K562 (cell line): ENCODE measurements around the gene DGAT2. TPM values are rescaled to one million over a fixed set of nuclear protein-coding genes. Genes with fewer than 3 reads are reported as not detected.

Experiments used
- ATAC-seq: fragments of 200-7000 bp; cut with Tn5 transposase; 3 replicates; pipeline ENCODE4 v1.9.1; 2020; ENCODE audit warnings: moderate library complexity
- BruUV-seq: library from RNA; stranded (reverse); fragments of 400-500 nt; replicated peaks from 2 replicates; lab custom pipeline; 2021; lab: Mats Ljungman, UMichigan
- CTCF ChIA-PET: fragments of 300-600 bp; formaldehyde crosslinking; extraction: SDS; loops from one replicate; lab custom pipeline; 2021; ENCODE audit warnings: low intra/inter-chr PET ratio; lab: Yijun Ruan, JAX
- POLR2A ChIA-PET: fragments of 300-600, 350-650 bp; sonication (Branson Sonifier 250); formaldehyde crosslinking; extraction: SDS; loops from one replicate; lab custom pipeline; 2021; ENCODE audit warnings: antibody characterized with exemption, inconsistent platforms; lab: Yijun Ruan, JAX
- DNase-seq, 4 experiments: peaks; one replicate each; pipeline versions ENCODE4 v3.0.0 to v3.0.0-alpha.2; 2011 to 2018; ENCODE audit warnings: low spot score in 3 of 4, mixed read lengths in 3 of 4; ENCODE audit errors: extremely low read depth in 1 of 4
- FAIRE-seq: peaks from 2 replicates; lab custom pipeline; 2011; peaks lifted over from hg19 to GRCh38; lab: Jason Lieb, UNC
- H2AFZ ChIP-seq: 2 replicates; pipeline ENCODE4 v1.6.0; 2011; ENCODE audit warnings: low read depth, low read length, control low read depth, inconsistent platforms
- H3K27ac ChIP-seq: fragments of 200-600 bp; 3 replicates; pipeline ENCODE4 v1.8.0; 2011; ENCODE audit warnings: low read depth, mild to moderate bottlenecking, control low read depth, inconsistent platforms, low read length, moderate library complexity, mixed read lengths; ENCODE audit errors: extremely low read depth
- H3K27me3 ChIP-seq, 2 experiments: fragments of 300-600 bp in 1 of 2; 2 replicates in 1 of 2; 3 replicates in 1 of 2; pipeline versions ENCODE4 v1.6.0 to v1.8.0; 2011; ENCODE audit warnings: inconsistent platforms in 2 of 2, low read length in 2 of 2, mild to moderate bottlenecking in 1 of 2, mixed read lengths in 1 of 2, moderate library complexity in 1 of 2; ENCODE audit not compliant: control insufficient read depth in 2 of 2, insufficient read depth in 2 of 2
- H3K36me3 ChIP-seq: fragments of 300-600 bp; 3 replicates; pipeline ENCODE4 v1.8.0; 2011; ENCODE audit warnings: mild to moderate bottlenecking, low read length, inconsistent platforms; ENCODE audit not compliant: control insufficient read depth, insufficient read depth
- H3K4me1 ChIP-seq, 2 experiments: fragments of 200-600 bp in 1 of 2; replicated peaks in 1 of 2; 2 replicates in 1 of 2; 3 replicates in 1 of 2; pipeline versions ENCODE4 v1.5.1 to v1.8.0; 2011; ENCODE audit warnings: inconsistent platforms in 2 of 2, low read length in 2 of 2, mild to moderate bottlenecking in 1 of 2, mixed read lengths in 1 of 2, moderate library complexity in 1 of 2; ENCODE audit not compliant: control insufficient read depth in 2 of 2, insufficient read depth in 2 of 2
- H3K4me2 ChIP-seq: 2 replicates; pipeline ENCODE4 v1.6.1; 2011; ENCODE audit warnings: low read length, control low read depth, inconsistent platforms, mixed read lengths; ENCODE audit not compliant: insufficient read depth
- H3K4me3 ChIP-seq: fragments of 200-600 bp; sonication (generic), shearing (Covaris generic); 2 replicates; pipeline ENCODE4 v1.5.1; 2016; ENCODE audit warnings: control low read depth, inconsistent platforms
- H3K79me2 ChIP-seq: fragments of 200-600 bp; 3 replicates; pipeline ENCODE4 v1.8.0; 2011; ENCODE audit warnings: low read length, inconsistent platforms; ENCODE audit not compliant: control insufficient read depth, insufficient read depth
- H3K9ac ChIP-seq, 2 experiments: 2 replicates each; pipeline versions ENCODE4 v1.6.0 to v1.6.1; 2011; ENCODE audit warnings: low read depth in 2 of 2, low read length in 2 of 2, control low read depth in 1 of 2, inconsistent platforms in 1 of 2, mild to moderate bottlenecking in 1 of 2, mixed read lengths in 1 of 2; ENCODE audit not compliant: insufficient read depth in 1 of 2
- H3K9me1 ChIP-seq: one replicate; pipeline ENCODE4 v1.6.0; 2011; ENCODE audit warnings: inconsistent platforms, mild to moderate bottlenecking, low read length, moderate library complexity; ENCODE audit not compliant: control insufficient read depth, insufficient read depth
- H3K9me3 ChIP-seq: replicated peaks from 2 replicates; pipeline ENCODE4 v1.5.1; 2011; ENCODE audit warnings: low read depth, low read length, inconsistent platforms; ENCODE audit not compliant: control insufficient read depth, insufficient read depth
- H4K20me1 ChIP-seq: replicated peaks from 2 replicates; pipeline ENCODE4 v1.6.1; 2011; ENCODE audit warnings: low read length, inconsistent platforms, mixed read lengths; ENCODE audit not compliant: control insufficient read depth, insufficient read depth
- BRF2 ChIP-seq: IDR thresholded peaks from 3 replicates; pipeline ENCODE4 v1.6.1; 2011; ENCODE audit warnings: borderline replicate concordance, mild to moderate bottlenecking; ENCODE audit not compliant: insufficient read length, insufficient read depth
- CUX1 ChIP-seq: fragments of 200-800 bp; sonication (Bioruptor generic); IDR thresholded peaks from 2 replicates; pipeline ENCODE4 v1.6.1; 2016; ENCODE audit warnings: missing genetic modification characterization, missing compliant biosample characterization
- E2F8 ChIP-seq: fragments of 450-650 bp; IDR thresholded peaks from 2 replicates; pipeline ENCODE4 v1.7.1; 2018; ENCODE audit warnings: mild to moderate bottlenecking, low read depth; ENCODE audit not compliant: partially characterized antibody
- FOXA3 ChIP-seq, 2 experiments: fragments of 450-650 bp in 1 of 2; sonication (generic) in 1 of 2; formaldehyde crosslinking; IDR thresholded peaks in 1 of 2; conservative IDR thresholded peaks in 1 of 2; 2 replicates each; pipeline versions ENCODE4 v1.4.0 to v1.8.0; 2020 to 2022; ENCODE audit warnings: mild to moderate bottlenecking in 2 of 2, missing genetic modification reagents in 1 of 2
- HOXB6 ChIP-seq: fragments of 250-450 bp; sonication (Bioruptor Pico); IDR thresholded peaks from 2 replicates; pipeline ENCODE4 v1.5.1; 2022; ENCODE audit warnings: mild to moderate bottlenecking, borderline replicate concordance
- MEF2A ChIP-seq: IDR thresholded peaks from 2 replicates; pipeline ENCODE4 v1.6.1; 2011; ENCODE audit warnings: low read depth, mild to moderate bottlenecking, low read length, moderate library complexity; ENCODE audit not compliant: control insufficient read depth
- RBM17 ChIP-seq: fragments of 200-400 bp; formaldehyde crosslinking; IDR thresholded peaks from 2 replicates; pipeline ENCODE4 v1.6.1; 2017; ENCODE audit warnings: low read depth, mild to moderate bottlenecking, low read length, borderline replicate concordance
- SNRNP70 ChIP-seq: fragments of 200-400 bp; formaldehyde crosslinking; optimal IDR thresholded peaks from 2 replicates; pipeline ENCODE3; 2017; ENCODE audit warnings: low read depth, low read length
- ZKSCAN1 ChIP-seq: fragments of 150-350 bp; IDR thresholded peaks from 2 replicates; pipeline ENCODE4 v1.6.1; 2016; ENCODE audit warnings: low read depth, low read length
- WGBS: fragments of 100-300 bp; shearing (Covaris generic); methylation state at CpG from one replicate; pipeline ENCODE4 v1.1.6; 2016; ENCODE audit warnings: low coverage, mixed read lengths; ENCODE audit not compliant: insufficient coverage; ENCODE audit errors: missing lambda C conversion rate; 5-methylcytosine and 5-hydroxymethylcytosine counted together
- in situ Hi-C: fragments of 300-500 bp; cut with MboI; formaldehyde crosslinking; loops from 4 replicates; pipeline ENCODE4 v1.15.0; 2018; ENCODE audit warnings: inconsistent platforms, mixed read lengths
- intact Hi-C: fragments of 100-400 bp; cut with micrococcal nuclease; formaldehyde crosslinking; loops from 2 replicates; pipeline ENCODE4 v1.14.2; 2022
- polyA plus RNA-seq, 8 experiments: library from polyadenylated mRNA; depleted of rRNA in 4 of 8; stranded (reverse) in 5 of 8; unstranded in 3 of 8; fragments of >200 nt; fragmentation: Nextera tagmentation in 2 of 8; fragmentation: Illumina TruSeq in 1 of 8; extraction: Ambion mirVana in 2 of 8; extraction: Trizol in 1 of 8; gene quantifications; 2 replicates each; pipeline versions ENCODE4 v1.2.1 to v1.2.3, GENCODE V29; 2011 to 2014; ENCODE audit warnings: inconsistent platforms in 1 of 8, missing spikeins in 1 of 8
- total RNA-seq, 7 experiments: library from RNA; depleted of rRNA in 6 of 7; stranded (reverse); fragments of >200 nt in 6 of 7; fragmentation: Illumina TruSeq in 2 of 7; extraction: Trizol in 2 of 7; gene quantifications; 2 replicates each; pipeline versions ENCODE4 v1.2.1 to v1.2.3, GENCODE V29; 2011 to 2021; ENCODE audit warnings: low replicate concordance in 1 of 7

DGAT2 gene
- total and polyA plus RNA-seq, 9 of the 15 experiments (the other 6 are each of a cell fraction or from before 2014, with no cell fraction given): 0.68 to 2.8 (median 1.8) TPM

GRCh38 chr11:75831915-75832502, 63.4 kb downstream of the DGAT2 start:
- DNase-seq (no peak), ATAC-seq (no peak), FAIRE-seq (no peak)
- intact Hi-C loops (no loop called here), in situ Hi-C loops (no loop called here)
- Histone ChIP-seq H3K79me2 (peaks cover 19% of the 10 kb centered on the region; the same call in 1 of the 3 replicates), H3K4me2 (no peak overlapping the region), H4K20me1 (no peaks in the 10 kb centered on the region), H3K27me3 (no peaks in the 10 kb centered on the region), H3K9ac (no peak overlapping the region), H3K4me3 (no peak overlapping the region), H3K9me3 (no peaks in the 10 kb centered on the region), H2AFZ (no peak overlapping the region), H3K36me3 (peaks cover 4% of the 10 kb centered on the region; the same call in 1 of the 3 replicates), H3K4me1 (no peaks in the 10 kb centered on the region), H3K27ac (no peak overlapping the region), H3K9me1 (no peaks in the 10 kb centered on the region)
- ChIA-PET POLR2A (interaction anchor here (0.6 to 1.3 kb wide), 3 partner anchors 10 to 619 kb away, joined by 3 to 5 read pairs (median 3); no protein-coding TSS in a partner anchor), CTCF (no interaction called here)
- WGBS: 80% methylated on average over 6 of the region's 6 CpGs
- BruUV-seq: no TSS peak
- TF ChIP-seq MEF2A (no peak), BRF2 (no peak), SNRNP70 (no peak), CUX1 (CRISPR knock-in tag) (no peak), HOXB6 (CRISPR knock-in tag) (no peak), RBM17 (no peak), E2F8 (no peak), ZKSCAN1 (no peak), FOXA3 (CRISPR knock-in tag; conservative IDR thresholded peaks at IDR 0.05 in 1 of 2, IDR thresholded peaks at IDR 0.05 in 1 of 2) (no peak)
